Adipocyte (in vitro differentiated cells): Measurements from ENCODE around the gene GALM.

ENCODE experiments used
- DNase-seq: peaks from one replicate; pipeline ENCODE4 v3.0.0-alpha.2; 2015; ENCODE audit warnings: low read depth
- H3K27me3 ChIP-seq: replicated peaks from 2 replicates; pipeline ENCODE4 v1.7.0; 2013; ENCODE audit warnings: mild to moderate bottlenecking, low read length, moderate library complexity; ENCODE audit not compliant: control insufficient read depth, insufficient read depth
- H3K36me3 ChIP-seq: 2 replicates; pipeline ENCODE4 v1.7.0; 2013; ENCODE audit warnings: low read length, mild to moderate bottlenecking, moderate library complexity; ENCODE audit not compliant: control insufficient read depth, insufficient read depth, severe bottlenecking
- H3K4me1 ChIP-seq: 2 replicates; pipeline ENCODE4 v1.7.0; 2013; ENCODE audit warnings: mild to moderate bottlenecking, low read length, moderate library complexity; ENCODE audit not compliant: control insufficient read depth, insufficient read depth
- H3K4me3 ChIP-seq: 2 replicates; pipeline ENCODE4 v1.7.0; 2013; ENCODE audit warnings: mild to moderate bottlenecking, low read length, moderate library complexity
- H3K9ac ChIP-seq: 2 replicates; pipeline ENCODE4 v1.7.0; 2013; ENCODE audit warnings: mild to moderate bottlenecking, low read length, moderate library complexity
- H3K9me3 ChIP-seq: 2 replicates; pipeline ENCODE4 v1.7.0; 2013; ENCODE audit warnings: mild to moderate bottlenecking, low read length, moderate library complexity; ENCODE audit not compliant: control insufficient read depth

Gene GALM

GRCh38 chr2:38652431-38653273 lies 13.3 kb upstream of the GALM start:
- Histone ChIP-seq H3K36me3 (no peaks in the 10 kb centered on the region), H3K9ac (no peak overlapping the region), H3K27me3 (peaks cover 4% of the 10 kb centered on the region), H3K4me3 (no peak overlapping the region), H3K9me3 (no peaks in the 10 kb centered on the region), H3K4me1 (no peaks in the 10 kb centered on the region)
- no peak for DNase-seq

- H3K9me3 ChIP-seq: no peaks in the 10 kb centered on the region
- H3K36me3 ChIP-seq: no peaks in the 10 kb centered on the region
Observed at GRCh38 chr2:38653380-38653714, 12.6 kb upstream of the GALM start.

GRCh38 chr2:38653715-38654527 lies 12.0 kb upstream of the GALM start:
- no peak for DNase-seq

More at GRCh38 chr2:38653380-38653714, 12.6 kb upstream of the GALM start:
- no peak for DNase-seq
- no peak overlapping the region for H3K9ac ChIP-seq
- H3K4me3 ChIP-seq: no peak overlapping the region
- H3K4me1 ChIP-seq: no peaks in the 10 kb centered on the region
- H3K27me3 ChIP-seq: peaks cover 4% of the 10 kb centered on the region

GRCh38 chr2:38654528-38655381 lies 11.2 kb upstream of the GALM start:
- H3K4me1 ChIP-seq: no peaks in the 10 kb centered on the region
- H3K36me3 ChIP-seq: no peaks in the 10 kb centered on the region
- H3K4me3 ChIP-seq: no peak overlapping the region
- DNase-seq: no peak
- H3K27me3 ChIP-seq: peaks cover 4% of the 10 kb centered on the region
- H3K9ac ChIP-seq: no peak overlapping the region
- no peaks in the 10 kb centered on the region for H3K9me3 ChIP-seq

More at GRCh38 chr2:38653715-38654527, 12.0 kb upstream of the GALM start:
- Histone ChIP-seq H3K9me3 (no peaks in the 10 kb centered on the region), H3K4me1 (no peaks in the 10 kb centered on the region), H3K9ac (no peak overlapping the region), H3K36me3 (no peaks in the 10 kb centered on the region), H3K27me3 (peaks cover 4% of the 10 kb centered on the region), H3K4me3 (no peak overlapping the region)

- Histone ChIP-seq H3K27me3 (peaks cover 4% of the 10 kb centered on the region), H3K36me3 (no peaks in the 10 kb centered on the region), H3K4me3 (no peak overlapping the region), H3K4me1 (no peaks in the 10 kb centered on the region), H3K9me3 (no peaks in the 10 kb centered on the region), H3K9ac (no peak overlapping the region)
- DNase-seq: no peak
Observed at GRCh38 chr2:38655441-38655840, 10.5 kb upstream of the GALM start.

- Histone ChIP-seq H3K9me3 (no peaks in the 10 kb centered on the region), H3K9ac (no peak overlapping the region), H3K4me3 (no peak overlapping the region), H3K36me3 (no peaks in the 10 kb centered on the region), H3K27me3 (peaks cover 4% of the 10 kb centered on the region), H3K4me1 (peaks cover 4% of the 10 kb centered on the region)
- no peak for DNase-seq
Observed at GRCh38 chr2:38656866-38657480, 8.9 kb upstream of the GALM start.

GRCh38 chr2:38658613-38659012 lies 7.3 kb upstream of the GALM start:
- DNase-seq: no peak
- no peaks in the 10 kb centered on the region for H3K9me3 ChIP-seq
- H3K4me3 ChIP-seq: no peak overlapping the region
- H3K27me3 ChIP-seq: peaks cover 4% of the 10 kb centered on the region
- H3K4me1 ChIP-seq: peaks cover 5% of the 10 kb centered on the region
- H3K9ac ChIP-seq: no peak overlapping the region
- no peaks in the 10 kb centered on the region for H3K36me3 ChIP-seq

- Histone ChIP-seq H3K9ac (no peak overlapping the region), H3K4me3 (no peak overlapping the region), H3K36me3 (no peaks in the 10 kb centered on the region), H3K27me3 (peaks cover 4% of the 10 kb centered on the region), H3K9me3 (no peaks in the 10 kb centered on the region), H3K4me1 (peaks cover 10% of the 10 kb centered on the region)
- no peak for DNase-seq
Observed at GRCh38 chr2:38659115-38659514, 6.8 kb upstream of the GALM start.

GRCh38 chr2:38660282-38660681 lies 5.6 kb upstream of the GALM start:
- H3K27me3 ChIP-seq: peaks cover 4% of the 10 kb centered on the region
- no peak overlapping the region for H3K9ac ChIP-seq
- H3K36me3 ChIP-seq: no peaks in the 10 kb centered on the region
- no peak overlapping the region for H3K4me3 ChIP-seq
- no peak for DNase-seq
- no peaks in the 10 kb centered on the region for H3K9me3 ChIP-seq
- H3K4me1 ChIP-seq: peaks cover 14% of the 10 kb centered on the region

- H3K36me3 ChIP-seq: no peaks in the 10 kb centered on the region
Observed at GRCh38 chr2:38661306-38661705, 4.6 kb upstream of the GALM start.

More at GRCh38 chr2:38661306-38661705, 4.6 kb upstream of the GALM start:
- Histone ChIP-seq H3K9me3 (no peaks in the 10 kb centered on the region), H3K9ac (no peak overlapping the region), H3K4me1 (peaks cover 19% of the 10 kb centered on the region), H3K4me3 (no peak overlapping the region), H3K27me3 (no peaks in the 10 kb centered on the region)
- no peak for DNase-seq
